Keratinocyte (primary cell): ENCODE data around the gene FARP1. TPM values are rescaled to one million over a fixed set of nuclear protein-coding genes. Genes with fewer than 3 reads are reported as not detected.

Experiments used
- DNase-seq: peaks from one replicate; pipeline ENCODE4 v3.0.0-alpha.2; 2011; ENCODE audit warnings: low read depth, missing footprints, low spot score
- FAIRE-seq: peaks from 2 replicates; lab custom pipeline; 2011; peaks lifted over from hg19 to GRCh38; lab: Jason Lieb, UNC
- H2AFZ ChIP-seq: 2 replicates; pipeline ENCODE4 v1.6.0; 2012; ENCODE audit warnings: low read length, control low read depth, inconsistent platforms; ENCODE audit not compliant: control insufficient read depth
- H3K27ac ChIP-seq: 2 replicates; pipeline ENCODE4 v1.5.1; 2011; ENCODE audit warnings: low read length; ENCODE audit not compliant: control insufficient read depth, insufficient read depth
- H3K27me3 ChIP-seq: 3 replicates; pipeline ENCODE4 v1.6.0; 2011; ENCODE audit warnings: low read length; ENCODE audit not compliant: control insufficient read depth, insufficient read depth; ENCODE audit errors: extremely low read depth
- H3K36me3 ChIP-seq, 2 experiments: 2 replicates in 1 of 2; 3 replicates in 1 of 2; pipeline ENCODE4 v1.5.1; 2011; ENCODE audit warnings: low read length in 2 of 2, mild to moderate bottlenecking in 1 of 2; ENCODE audit not compliant: control insufficient read depth in 2 of 2, insufficient read depth in 2 of 2; ENCODE audit errors: extremely low read depth in 1 of 2
- H3K4me1 ChIP-seq: 3 replicates; pipeline ENCODE4 v1.5.1; 2011; ENCODE audit warnings: low read length; ENCODE audit not compliant: control insufficient read depth, insufficient read depth; ENCODE audit errors: extremely low read depth
- H3K4me2 ChIP-seq: 3 replicates; pipeline ENCODE4 v1.6.0; 2011; ENCODE audit warnings: low read depth, low read length; ENCODE audit not compliant: control insufficient read depth, insufficient read depth; ENCODE audit errors: extremely low read depth
- H3K4me3 ChIP-seq, 3 experiments: fragments of 200-600 bp in 1 of 3; sonication (generic) in 1 of 3; 2 replicates in 2 of 3; 3 replicates in 1 of 3; pipeline ENCODE4 v1.5.1; 2011 to 2016; ENCODE audit warnings: low read length in 3 of 3, mild to moderate bottlenecking in 3 of 3, control low read depth in 2 of 3, inconsistent platforms in 1 of 3, low read depth in 1 of 3, mixed read lengths in 1 of 3, mixed run types in 1 of 3, moderate library complexity in 1 of 3; ENCODE audit not compliant: control insufficient read depth in 2 of 3, insufficient read depth in 2 of 3; ENCODE audit errors: extremely low read depth in 1 of 3
- H3K79me2 ChIP-seq: 2 replicates; pipeline ENCODE4 v1.6.0; 2012; ENCODE audit warnings: low read length; ENCODE audit not compliant: control insufficient read depth, insufficient read depth
- H3K9ac ChIP-seq: 3 replicates; pipeline ENCODE4 v1.6.0; 2011; ENCODE audit warnings: low read length; ENCODE audit not compliant: control insufficient read depth, insufficient read depth; ENCODE audit errors: extremely low read depth
- H3K9me1 ChIP-seq: 3 replicates; pipeline ENCODE4 v1.6.0; 2011; ENCODE audit warnings: low read length; ENCODE audit not compliant: control insufficient read depth, insufficient read depth; ENCODE audit errors: extremely low read depth
- H3K9me3 ChIP-seq: 2 replicates; pipeline ENCODE4 v1.5.1; 2012; ENCODE audit warnings: low read depth, low read length; ENCODE audit not compliant: control insufficient read depth
- H4K20me1 ChIP-seq: 3 replicates; pipeline ENCODE4 v1.6.0; 2011; ENCODE audit warnings: low read length; ENCODE audit not compliant: control insufficient read depth, insufficient read depth; ENCODE audit errors: extremely low read depth
- CTCF ChIP-seq, 3 experiments: IDR thresholded peaks in 1 of 3; conservative IDR thresholded peaks in 1 of 3; optimal IDR thresholded peaks in 1 of 3; 2 replicates in 2 of 3; 3 replicates in 1 of 3; pipeline versions ENCODE3 to v1.5.1; 2011; ENCODE audit warnings: low read length in 3 of 3, mild to moderate bottlenecking in 3 of 3, moderate library complexity in 2 of 3, control low read depth in 1 of 3, inconsistent platforms in 1 of 3; ENCODE audit not compliant: insufficient read depth in 2 of 3; ENCODE audit errors: extremely low read depth in 1 of 3
- EZH2 ChIP-seq: IDR thresholded peaks from one replicate; pipeline ENCODE4 v1.6.1; 2012; ENCODE audit warnings: inconsistent platforms, mild to moderate bottlenecking, low read length, moderate library complexity
- dilution Hi-C: fragments of 300-500 bp; cut with MboI; formaldehyde crosslinking; loops from one replicate; pipeline ENCODE4 v1.7.0; 2020; ENCODE audit warnings: low sequenced_read_pairs; ENCODE audit not compliant: extremely low pct_ligation_motif_present
- polyA plus RNA-seq, 5 experiments: library from polyadenylated mRNA; depleted of rRNA in 3 of 5; stranded (reverse) in 3 of 5; stranded (forward) in 1 of 5; unstranded in 1 of 5; fragments of >200 nt; gene quantifications; 1 replicate in 1 of 5; 2 replicates in 3 of 5; 3 replicates in 1 of 5; pipeline versions ENCODE4 v1.2.1 to v1.2.3, GENCODE V29; 2011 to 2012; ENCODE audit warnings: missing spikeins in 2 of 5, low read depth in 1 of 5, low replicate concordance in 1 of 5

FARP1 gene
- polyA plus RNA-seq, 1 donor (not counting 4 experiments of a cell fraction or from before 2014, with no cell fraction given) = 10.3 TPM

GRCh38 chr13:98289339-98289945, 146.5 kb downstream of the FARP1 start:
- Histone ChIP-seq H3K27me3 (no peaks in the 10 kb centered on the region), H3K27ac (no peak overlapping the region), H3K9me1 (no peaks in the 10 kb centered on the region), H3K9me3 (no peaks in the 10 kb centered on the region), H3K9ac (no peak overlapping the region), H3K4me3 (no peak overlapping the region), H2AFZ (no peak overlapping the region), H3K36me3 (no peaks in the 10 kb centered on the region), H3K4me2 (no peak overlapping the region), H4K20me1 (no peaks in the 10 kb centered on the region), H3K79me2 (no peaks in the 10 kb centered on the region), H3K4me1 (no peaks in the 10 kb centered on the region)
- FAIRE-seq = no peak
- TF ChIP-seq EZH2 (no peak), CTCF (optimal IDR thresholded peaks at IDR 0.05 in 1 of 3, IDR thresholded peaks at IDR 0.05 in 1 of 3, conservative IDR thresholded peaks at IDR 0.05 in 1 of 3; ENCODE audit: extremely low read depth in 1 of 3, insufficient read depth in 2 of 3, low read length in 3 of 3) (no peak)
- no peak for DNase-seq
- dilution Hi-C loops = no loop called here

- H3K9me3 ChIP-seq = no peaks in the 10 kb centered on the region
- no peaks in the 10 kb centered on the region for H3K27me3 ChIP-seq
- H3K9ac ChIP-seq = no peak overlapping the region
- no peak overlapping the region for H2AFZ ChIP-seq
- no peaks in the 10 kb centered on the region for H3K9me1 ChIP-seq
- H3K79me2 ChIP-seq = no peaks in the 10 kb centered on the region
- H3K4me1 ChIP-seq = no peaks in the 10 kb centered on the region
- H3K27ac ChIP-seq = no peak overlapping the region
- H3K4me3 ChIP-seq = no peak overlapping the region
- no peak for FAIRE-seq
- H4K20me1 ChIP-seq = no peaks in the 10 kb centered on the region
- no peaks in the 10 kb centered on the region for H3K36me3 ChIP-seq
- H3K4me2 ChIP-seq = no peak overlapping the region
- TF ChIP-seq CTCF (optimal IDR thresholded peaks at IDR 0.05 in 1 of 3, IDR thresholded peaks at IDR 0.05 in 1 of 3, conservative IDR thresholded peaks at IDR 0.05 in 1 of 3; ENCODE audit: extremely low read depth in 1 of 3, insufficient read depth in 2 of 3, low read length in 3 of 3) (no peak), EZH2 (no peak)
- dilution Hi-C loops = no loop called here
- DNase-seq = no peak
These were observed 147.4 kb downstream of the FARP1 start for GRCh38 chr13:98290261-98290660.
